A549 (cell line): ENCODE measurements around the gene DPP10. TPM values are rescaled to one million over a fixed set of nuclear protein-coding genes. Genes with fewer than 3 reads are reported as not detected.

Source experiments
- ATAC-seq, 2 experiments: fragments of 200-7000 bp in 1 of 2; fragments of >200 bp in 1 of 2; cut with Nextera tagmentation in 1 of 2; cut with Tn5 transposase in 1 of 2; 3 replicates each; pipeline versions ENCODE4 v1.8.0 to v1.9.1; 2018 to 2020; ENCODE audit warnings: mild to moderate bottlenecking in 1 of 2, moderate library complexity in 1 of 2
- CTCF ChIA-PET: fragments of 300-600 bp; sonication (Branson Sonifier 250); formaldehyde crosslinking; extraction: SDS; loops from one replicate; lab custom pipeline; 2021; ENCODE audit warnings: antibody characterized with exemption, inconsistent platforms; lab: Yijun Ruan, JAX
- POLR2A ChIA-PET: fragments of 350-600 bp; formaldehyde crosslinking; extraction: SDS; loops from one replicate; lab custom pipeline; 2021; ENCODE audit warnings: antibody characterized with exemption, inconsistent platforms; lab: Yijun Ruan, JAX
- DNase-seq, 2 experiments: peaks; one replicate each; pipeline versions ENCODE4 v3.0.0 to v3.0.0-alpha.2; 2011 to 2016; ENCODE audit warnings: low read depth in 1 of 2, low spot score in 1 of 2
- FAIRE-seq: peaks from 2 replicates; lab custom pipeline; 2011; peaks lifted over from hg19 to GRCh38; lab: Jason Lieb, UNC
- H3K27ac ChIP-seq, 2 experiments: fragments of >200 bp; sonication (Bioruptor Twin); formaldehyde crosslinking; 3 replicates each; pipeline ENCODE4 v1.5.1; 2016 to 2017
- H3K4me1 ChIP-seq: fragments of >200 bp; sonication (Bioruptor Twin); formaldehyde crosslinking; 3 replicates; pipeline ENCODE4 v1.6.1; 2016
- H3K4me2 ChIP-seq: fragments of >200 bp; sonication (Bioruptor Twin); formaldehyde crosslinking; 3 replicates; pipeline ENCODE4 v1.6.1; 2016
- H3K4me3 ChIP-seq: fragments of >200 bp; sonication (Bioruptor Twin); formaldehyde crosslinking; 3 replicates; pipeline ENCODE4 v1.5.1; 2016
- H3K9me3 ChIP-seq: fragments of >200 bp; sonication (Bioruptor Twin); formaldehyde crosslinking; 3 replicates; pipeline ENCODE4 v1.6.1; 2016
- CEBPB ChIP-seq, 2 experiments: fragments of >200 bp in 1 of 2; sonication (Bioruptor Twin) in 1 of 2; formaldehyde crosslinking in 1 of 2; IDR thresholded peaks; 2 replicates each; pipeline ENCODE4 v1.6.1; 2012 to 2016
- CHD4 ChIP-seq: fragments of 200-600 bp; sonication (generic); IDR thresholded peaks from 2 replicates; pipeline ENCODE4 v1.6.1; 2016; ENCODE audit warnings: antibody characterized with exemption, mild to moderate bottlenecking, borderline replicate concordance
- E2F6 ChIP-seq: IDR thresholded peaks from 2 replicates; pipeline ENCODE4 v1.6.1; 2012; ENCODE audit warnings: low read depth, borderline replicate concordance
- ESRRA ChIP-seq: fragments of 150-350 bp; IDR thresholded peaks from 2 replicates; pipeline ENCODE4 v1.6.1; 2014; ENCODE audit warnings: mild to moderate bottlenecking, low read length, borderline replicate concordance
- FOSL2 ChIP-seq, 2 experiments: fragments of 450-650 bp in 1 of 2; fragments of >200 bp in 1 of 2; sonication (Bioruptor Twin) in 1 of 2; formaldehyde crosslinking; IDR thresholded peaks; 2 replicates each; pipeline versions ENCODE4 v1.5.0 to v1.6.1; 2016 to 2020; ENCODE audit warnings: mild to moderate bottlenecking in 1 of 2, moderate library complexity in 1 of 2
- GATA3 ChIP-seq: IDR thresholded peaks from 2 replicates; pipeline ENCODE4 v1.6.1; 2012; ENCODE audit warnings: borderline replicate concordance
- HDAC2 ChIP-seq: fragments of 200-600 bp; sonication (generic); IDR thresholded peaks from 2 replicates; pipeline ENCODE4 v1.6.1; 2016
- HOXA7 ChIP-seq: fragments of 250-450 bp; sonication (Bioruptor Pico); IDR thresholded peaks from 2 replicates; pipeline ENCODE4 v1.5.0; 2020; ENCODE audit warnings: mild to moderate bottlenecking, moderate library complexity
- HOXB13 ChIP-seq: fragments of 250-450 bp; sonication (Bioruptor Pico); IDR thresholded peaks from 2 replicates; pipeline ENCODE4 v1.5.0; 2020; ENCODE audit warnings: low read depth, mild to moderate bottlenecking, moderate library complexity
- HOXB5 ChIP-seq: fragments of 250-450 bp; sonication (Bioruptor Pico); IDR thresholded peaks from 2 replicates; pipeline ENCODE4 v1.5.0; 2020; ENCODE audit warnings: mild to moderate bottlenecking, moderate library complexity
- KDM1A ChIP-seq: fragments of 200-600 bp; sonication (generic); IDR thresholded peaks from 2 replicates; pipeline ENCODE4 v1.6.1; 2016; ENCODE audit warnings: low read depth, mild to moderate bottlenecking
- MAFK ChIP-seq: fragments of 450-650 bp; IDR thresholded peaks from 2 replicates; pipeline ENCODE4 v1.6.1; 2014; ENCODE audit not compliant: partially characterized antibody
- MYC ChIP-seq: IDR thresholded peaks from 2 replicates; pipeline ENCODE4 v1.6.1; 2012; ENCODE audit warnings: mild to moderate bottlenecking, inconsistent platforms, low read length, improper control_type of control experiment, borderline replicate concordance
- RAD21 ChIP-seq, 2 experiments: fragments of >200 bp in 1 of 2; sonication (Bioruptor Twin) in 1 of 2; formaldehyde crosslinking in 1 of 2; IDR thresholded peaks in 1 of 2; conservative IDR thresholded peaks in 1 of 2; 2 replicates in 1 of 2; 3 replicates in 1 of 2; pipeline ENCODE4 v1.6.1; 2012 to 2018; ENCODE audit warnings: inconsistent platforms in 1 of 2
- RFX5 ChIP-seq: fragments of 450-650 bp; IDR thresholded peaks from 2 replicates; pipeline ENCODE4 v1.7.1; 2014; ENCODE audit warnings: antibody characterized with exemption, mild to moderate bottlenecking, moderate library complexity
- TFCP2L1 ChIP-seq: fragments of 250-450 bp; sonication (Bioruptor Pico); IDR thresholded peaks from 2 replicates; pipeline ENCODE4 v1.5.0; 2021; ENCODE audit warnings: mild to moderate bottlenecking
- ZFP36 ChIP-seq: fragments of 450-650 bp; IDR thresholded peaks from 2 replicates; pipeline ENCODE4 v1.6.1; 2014; ENCODE audit warnings: borderline replicate concordance; ENCODE audit not compliant: partially characterized antibody
- ZSCAN20 ChIP-seq: fragments of 250-450 bp; sonication (Bioruptor Pico); IDR thresholded peaks from 2 replicates; pipeline ENCODE4 v1.8.0; 2022; ENCODE audit warnings: mild to moderate bottlenecking, moderate library complexity
- WGBS: methylation state at CpG from one replicate; pipeline ENCODE4 v1.1.6; 2017; ENCODE audit errors: missing lambda C conversion rate; 5-methylcytosine and 5-hydroxymethylcytosine counted together
- polyA plus RNA-seq, 4 experiments: library from polyadenylated mRNA; depleted of rRNA in 3 of 4; stranded (reverse); fragments of >200 nt; fragmentation: RNase III in 1 of 4; extraction: RNeasy Plus Mini Kit Qiagen cat#74134 plus additional on column Dnase treatment in 1 of 4; gene quantifications; 2 replicates in 3 of 4; 3 replicates in 1 of 4; pipeline ENCODE4 v1.2.3, GENCODE V29; 2011 to 2017
- TF ChIP-seq, protein P1 (sequence below): fragments of 250-450 bp; sonication (Bioruptor Pico); IDR thresholded peaks from 2 replicates; pipeline ENCODE4 v1.5.0; 2020; ENCODE audit warnings: low read depth, mild to moderate bottlenecking, moderate library complexity
- TF ChIP-seq, protein P2 (sequence below): fragments of 250-450 bp; sonication (Bioruptor Pico); IDR thresholded peaks from 2 replicates; pipeline ENCODE4 v1.5.0; 2021; ENCODE audit warnings: mild to moderate bottlenecking, moderate library complexity, borderline replicate concordance
- TF ChIP-seq, protein P3 (sequence below): IDR thresholded peaks from 2 replicates; pipeline ENCODE4 v1.6.1; 2012

The DPP10 gene
- polyA plus RNA-seq, 2 of the 4 experiments (the other 2 are of a cell fraction) = not detected

- no peak for TF ChIP-seq CHD4
- TF ChIP-seq HDAC2 = no peak
- TF ChIP-seq HOXB5 = no peak
- TF ChIP-seq ESRRA = no peak
- TF ChIP-seq ZSCAN20 (CRISPR knock-in tag) = no peak
- TF ChIP-seq, all 56 proteins: peak for 0
- no peaks in the 10 kb centered on the region for H3K4me1 ChIP-seq
- no peak overlapping the region for H3K4me3 ChIP-seq
- H3K4me2 ChIP-seq = no peak overlapping the region
- 12% methylated on average over 3 of the region's 3 CpGs for WGBS
- no peak overlapping the region for H3K27ac ChIP-seq
- no peak for DNase-seq
- H3K9me3 ChIP-seq = no peaks in the 10 kb centered on the region
- no peak for FAIRE-seq
- CTCF ChIA-PET = no interaction called here
- POLR2A ChIA-PET = no interaction called here
- no peak for ATAC-seq
Observed at GRCh38 chr2:114534116-114535084, 92.0 kb downstream of the DPP10 start.

DNA sequence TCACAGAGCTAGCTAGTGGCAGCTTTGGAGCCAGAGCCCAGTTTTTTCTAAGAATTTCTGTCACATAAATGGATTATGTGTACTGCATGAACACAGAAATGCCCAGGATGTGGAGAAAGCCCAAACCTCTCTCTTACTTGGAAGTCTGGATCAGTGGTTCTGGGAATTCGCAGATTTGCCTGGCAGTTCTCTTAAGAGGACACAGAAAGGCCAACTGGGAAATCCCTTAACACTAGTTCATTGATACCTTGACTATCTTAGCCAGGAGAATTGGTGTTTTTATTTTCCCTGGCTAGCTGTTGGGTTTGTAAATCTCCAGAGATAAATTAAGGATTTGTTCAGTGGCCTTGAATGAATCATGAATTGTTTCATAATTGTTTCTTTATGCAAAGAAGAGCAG, 95.3 kb downstream of the DPP10 start:
- FAIRE-seq = no peak
- no peak for ATAC-seq
- Histone ChIP-seq H3K4me2 (no peak overlapping the region), H3K4me3 (no peak overlapping the region), H3K27ac (no peak overlapping the region), H3K9me3 (no peaks in the 10 kb centered on the region), H3K4me1 (no peaks in the 10 kb centered on the region)
- WGBS = 0% methylated on average over 1 of the region's 1 CpG
- POLR2A ChIA-PET = no interaction called here
- no peak for TF ChIP-seq FOSL2 (IDR thresholded peaks at IDR 0.05)
- no peak for TF ChIP-seq FOSL2 (CRISPR knock-in tag; IDR thresholded peaks at IDR 0.05)
- TF ChIP-seq ZSCAN20 (CRISPR knock-in tag) = no peak
- TF ChIP-seq KDM1A = no peak
- TF ChIP-seq MYC = no peak
- no peak for TF ChIP-seq ESRRA
- no peak for TF ChIP-seq RFX5
- TF ChIP-seq E2F6 = no peak
- no peak for TF ChIP-seq CEBPB (IDR thresholded peaks at IDR 0.05)
- no peak for TF ChIP-seq HOXA7
- TF ChIP-seq ZFP36 = no peak
- no peak for TF ChIP-seq MAFK
- TF ChIP-seq, protein P1, sequence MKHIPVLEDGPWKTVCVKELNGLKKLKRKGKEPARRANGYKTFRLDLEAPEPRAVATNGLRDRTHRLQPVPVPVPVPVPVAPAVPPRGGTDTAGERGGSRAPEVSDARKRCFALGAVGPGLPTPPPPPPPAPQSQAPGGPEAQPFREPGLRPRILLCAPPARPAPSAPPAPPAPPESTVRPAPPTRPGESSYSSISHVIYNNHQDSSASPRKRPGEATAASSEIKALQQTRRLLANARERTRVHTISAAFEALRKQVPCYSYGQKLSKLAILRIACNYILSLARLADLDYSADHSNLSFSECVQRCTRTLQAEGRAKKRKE = no peak
- TF ChIP-seq GATA3 = no peak
- no peak for TF ChIP-seq RAD21 (conservative IDR thresholded peaks at IDR 0.05 in 1 of 2, IDR thresholded peaks at IDR 0.05 in 1 of 2)
- TF ChIP-seq TFCP2L1 (CRISPR knock-in tag) = no peak
- TF ChIP-seq, protein P2, sequence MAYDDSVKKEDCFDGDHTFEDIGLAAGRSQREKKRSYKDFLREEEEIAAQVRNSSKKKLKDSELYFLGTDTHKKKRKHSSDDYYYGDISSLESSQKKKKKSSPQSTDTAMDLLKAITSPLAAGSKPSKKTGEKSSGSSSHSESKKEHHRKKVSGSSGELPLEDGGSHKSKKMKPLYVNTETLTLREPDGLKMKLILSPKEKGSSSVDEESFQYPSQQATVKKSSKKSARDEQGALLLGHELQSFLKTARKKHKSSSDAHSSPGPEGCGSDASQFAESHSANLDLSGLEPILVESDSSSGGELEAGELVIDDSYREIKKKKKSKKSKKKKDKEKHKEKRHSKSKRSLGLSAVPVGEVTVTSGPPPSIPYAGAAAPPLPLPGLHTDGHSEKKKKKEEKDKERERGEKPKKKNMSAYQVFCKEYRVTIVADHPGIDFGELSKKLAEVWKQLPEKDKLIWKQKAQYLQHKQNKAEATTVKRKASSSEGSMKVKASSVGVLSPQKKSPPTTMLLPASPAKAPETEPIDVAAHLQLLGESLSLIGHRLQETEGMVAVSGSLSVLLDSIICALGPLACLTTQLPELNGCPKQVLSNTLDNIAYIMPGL (CRISPR knock-in tag) = no peak
- TF ChIP-seq HDAC2 = no peak
- no peak for TF ChIP-seq HOXB13
- TF ChIP-seq, protein P3, sequence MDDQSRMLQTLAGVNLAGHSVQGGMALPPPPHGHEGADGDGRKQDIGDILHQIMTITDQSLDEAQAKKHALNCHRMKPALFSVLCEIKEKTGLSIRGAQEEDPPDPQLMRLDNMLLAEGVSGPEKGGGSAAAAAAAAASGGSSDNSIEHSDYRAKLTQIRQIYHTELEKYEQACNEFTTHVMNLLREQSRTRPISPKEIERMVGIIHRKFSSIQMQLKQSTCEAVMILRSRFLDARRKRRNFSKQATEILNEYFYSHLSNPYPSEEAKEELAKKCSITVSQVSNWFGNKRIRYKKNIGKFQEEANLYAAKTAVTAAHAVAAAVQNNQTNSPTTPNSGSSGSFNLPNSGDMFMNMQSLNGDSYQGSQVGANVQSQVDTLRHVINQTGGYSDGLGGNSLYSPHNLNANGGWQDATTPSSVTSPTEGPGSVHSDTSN = no peak
- CTCF ChIA-PET = interaction anchor here (1.4 kb wide), 1 partner anchor 13 kb away, joined by 5 read pairs; no protein-coding TSS in a partner anchor
- DNase-seq = no peak
